ENCODE results near the gene MBLAC2. TPM values are rescaled to one million over a fixed set of nuclear protein-coding genes. Genes with fewer than 3 reads are reported as not detected.

MBLAC2 gene
- total RNA-seq, 1 donor, result 10.3 TPM

DNA sequence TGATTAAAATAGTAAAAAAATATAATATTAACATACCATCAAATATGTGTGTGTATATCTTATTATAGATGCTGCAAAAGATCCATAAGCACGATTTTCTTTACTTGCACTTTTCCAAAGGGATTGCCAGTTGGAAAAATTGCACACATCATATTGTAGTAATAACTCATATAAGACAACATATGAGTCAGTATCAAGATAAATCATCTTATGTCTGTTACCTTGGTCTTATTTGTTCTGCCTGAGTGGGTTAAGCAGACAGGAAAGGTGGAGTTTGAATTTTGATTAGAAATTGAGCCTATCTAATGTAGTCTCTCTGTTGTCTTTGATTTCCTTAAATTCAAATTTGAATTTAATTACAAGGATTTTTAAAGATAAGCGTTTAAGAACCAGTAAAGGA is 30.2 kb upstream of the MBLAC2 start:
- no peak overlapping the region for H3K4me3 ChIP-seq (ENCODE audit: low read depth, low read length)

DNA sequence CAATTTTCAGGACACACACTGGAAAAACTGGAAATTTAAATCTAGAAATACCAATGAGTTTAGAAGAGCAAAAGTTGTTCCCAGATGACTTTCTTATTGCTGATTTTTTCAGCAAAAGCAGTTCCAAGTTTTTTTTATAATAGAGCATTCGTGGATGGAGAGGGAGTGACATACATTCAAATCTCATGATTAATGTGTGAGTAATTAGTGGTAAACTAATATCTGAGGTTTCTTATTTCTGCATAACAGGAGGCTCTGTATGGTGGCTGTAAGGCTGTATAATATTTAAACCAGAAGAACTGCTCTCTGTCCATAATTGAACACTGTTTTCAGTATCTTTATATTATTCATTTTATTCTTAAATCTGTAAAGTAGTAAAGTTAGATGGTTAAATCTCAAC is 29.0 kb upstream of the MBLAC2 start:
- no peak overlapping the region for H3K4me3 ChIP-seq (ENCODE audit: low read depth, low read length)
- no peak for DNase-seq (ENCODE audit: low read depth)
- TF ChIP-seq, protein P1, sequence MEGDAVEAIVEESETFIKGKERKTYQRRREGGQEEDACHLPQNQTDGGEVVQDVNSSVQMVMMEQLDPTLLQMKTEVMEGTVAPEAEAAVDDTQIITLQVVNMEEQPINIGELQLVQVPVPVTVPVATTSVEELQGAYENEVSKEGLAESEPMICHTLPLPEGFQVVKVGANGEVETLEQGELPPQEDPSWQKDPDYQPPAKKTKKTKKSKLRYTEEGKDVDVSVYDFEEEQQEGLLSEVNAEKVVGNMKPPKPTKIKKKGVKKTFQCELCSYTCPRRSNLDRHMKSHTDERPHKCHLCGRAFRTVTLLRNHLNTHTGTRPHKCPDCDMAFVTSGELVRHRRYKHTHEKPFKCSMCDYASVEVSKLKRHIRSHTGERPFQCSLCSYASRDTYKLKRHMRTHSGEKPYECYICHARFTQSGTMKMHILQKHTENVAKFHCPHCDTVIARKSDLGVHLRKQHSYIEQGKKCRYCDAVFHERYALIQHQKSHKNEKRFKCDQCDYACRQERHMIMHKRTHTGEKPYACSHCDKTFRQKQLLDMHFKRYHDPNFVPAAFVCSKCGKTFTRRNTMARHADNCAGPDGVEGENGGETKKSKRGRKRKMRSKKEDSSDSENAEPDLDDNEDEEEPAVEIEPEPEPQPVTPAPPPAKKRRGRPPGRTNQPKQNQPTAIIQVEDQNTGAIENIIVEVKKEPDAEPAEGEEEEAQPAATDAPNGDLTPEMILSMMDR (IDR thresholded peaks at IDR 0.05; ENCODE audit: insufficient read depth, low read length), result no peak

More for the DNA sequence above, 30.2 kb upstream of the MBLAC2 start:
- TF ChIP-seq, protein P1 (IDR thresholded peaks at IDR 0.05; ENCODE audit: insufficient read depth, low read length), result no peak
- no peak for DNase-seq (ENCODE audit: low read depth)

DNA sequence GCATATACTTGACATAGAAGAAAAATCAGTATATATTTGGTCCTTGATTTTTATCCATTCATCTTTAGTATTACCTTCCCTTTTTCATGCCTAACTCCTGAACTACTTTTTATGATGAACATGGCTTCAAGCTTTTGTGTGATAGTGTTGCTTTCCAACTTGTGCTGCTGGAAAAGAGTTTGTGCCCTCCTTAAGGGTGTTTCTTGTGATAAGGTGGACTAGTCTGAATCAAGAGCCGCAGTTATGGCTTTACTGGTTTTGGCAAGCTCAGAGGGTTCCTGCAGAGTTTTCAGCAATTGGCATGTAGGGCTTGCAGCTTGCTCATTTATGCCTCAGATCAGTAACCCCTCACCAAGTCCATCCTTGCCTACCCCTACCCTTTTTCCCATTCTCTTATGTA is 20.6 kb upstream of the MBLAC2 start:
- no peak for DNase-seq (ENCODE audit: low read depth)
- no peak overlapping the region for H3K4me3 ChIP-seq (ENCODE audit: low read depth, low read length)
- TF ChIP-seq, protein P1 (IDR thresholded peaks at IDR 0.05; ENCODE audit: insufficient read depth, low read length), result no peak

DNA sequence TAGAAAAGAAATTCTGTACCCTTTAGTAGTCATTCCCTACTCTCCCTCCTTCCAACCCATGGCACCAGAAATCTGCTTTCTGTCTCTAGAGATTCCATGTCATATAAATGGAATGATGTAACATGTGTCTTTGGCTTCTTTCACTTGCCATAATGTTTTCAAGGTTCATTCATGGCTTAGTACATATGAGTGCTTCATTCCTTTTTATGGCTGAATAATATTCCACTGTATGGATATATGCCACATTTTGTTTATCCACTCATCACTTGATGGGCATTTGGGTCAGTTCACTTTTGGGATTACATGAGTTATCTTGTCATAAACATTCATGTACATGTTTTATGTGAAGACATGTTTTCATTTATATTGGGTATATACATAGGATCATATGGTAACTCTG is 19.5 kb upstream of the MBLAC2 start:
- DNase-seq (ENCODE audit: low read depth), result no peak
- TF ChIP-seq, protein P1 (IDR thresholded peaks at IDR 0.05; ENCODE audit: insufficient read depth, low read length), result no peak

DNA sequence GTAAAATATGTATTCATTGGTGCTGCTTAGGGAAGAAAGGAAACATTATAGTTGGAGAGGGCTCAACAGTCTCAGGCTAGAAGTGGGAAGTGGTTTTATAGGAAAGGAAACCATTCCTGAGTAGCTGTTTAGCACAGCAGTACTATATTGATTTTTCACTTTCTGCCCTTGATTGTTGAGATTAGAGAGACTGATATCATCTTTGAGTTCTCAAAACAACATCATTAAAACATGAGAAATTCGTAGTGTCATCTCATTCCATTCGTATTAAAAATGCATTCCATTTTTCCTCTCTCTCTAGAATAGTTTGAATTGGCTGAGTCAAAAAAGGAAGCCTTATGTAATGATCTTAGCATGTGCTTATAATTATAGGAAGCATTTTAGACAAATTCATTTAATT is 14.2 kb upstream of the MBLAC2 start:
- peak; percentile 43 for DNase-seq (ENCODE audit: low read depth)
- H3K4me3 ChIP-seq (ENCODE audit: low read depth, low read length), result no peak overlapping the region
- TF ChIP-seq, protein P1 (IDR thresholded peaks at IDR 0.05; ENCODE audit: insufficient read depth, low read length), result no peak

More for the DNA sequence above, 19.5 kb upstream of the MBLAC2 start:
- H3K4me3 ChIP-seq (ENCODE audit: low read depth, low read length), result no peak overlapping the region

DNA sequence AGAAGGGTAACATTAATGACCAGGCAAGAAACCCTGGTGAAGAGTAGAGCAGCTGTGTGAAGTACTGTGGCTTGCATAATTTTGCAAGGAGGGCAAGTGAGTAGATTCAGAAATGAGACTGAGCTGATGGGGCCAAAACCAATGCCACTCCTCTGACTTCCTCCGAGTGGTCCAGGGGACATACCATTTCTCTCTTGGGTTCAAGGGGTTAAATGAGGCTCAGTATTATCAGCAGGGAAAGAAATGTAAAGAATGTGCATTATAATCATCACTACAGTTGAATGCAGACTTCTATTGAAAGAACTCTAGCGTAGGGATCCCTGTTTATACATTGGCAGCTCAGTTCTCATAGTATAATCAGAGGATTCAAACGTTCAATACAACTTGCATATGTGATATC is 10.0 kb upstream of the MBLAC2 start:
- H3K4me3 ChIP-seq (ENCODE audit: low read depth, low read length), result no peak overlapping the region
- TF ChIP-seq, protein P1 (IDR thresholded peaks at IDR 0.05; ENCODE audit: insufficient read depth, low read length), result no peak
- DNase-seq (ENCODE audit: low read depth), result no peak

DNA sequence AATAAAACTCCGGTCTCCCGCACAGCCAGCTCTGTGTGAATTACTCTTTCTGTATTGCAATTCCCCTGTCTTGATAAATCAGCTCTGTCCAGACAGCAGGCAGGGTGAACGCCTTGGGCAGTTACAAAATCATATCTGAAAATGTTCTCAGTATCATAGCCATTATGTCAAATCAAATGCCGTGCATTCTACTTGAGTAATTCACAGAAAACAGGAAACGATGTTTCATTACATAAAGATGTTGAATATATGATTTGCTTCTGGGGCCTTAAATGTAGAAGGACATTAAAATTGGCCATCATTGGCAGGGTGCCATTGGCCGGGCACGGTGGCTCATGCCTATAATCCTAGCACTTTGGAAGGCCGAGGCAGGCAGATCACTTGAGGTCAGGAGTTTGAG is 8.6 kb upstream of the MBLAC2 start:
- no peak for DNase-seq (ENCODE audit: low read depth)
- TF ChIP-seq, protein P1 (IDR thresholded peaks at IDR 0.05; ENCODE audit: insufficient read depth, low read length), result no peak

More for the DNA sequence above, 8.6 kb upstream of the MBLAC2 start:
- no peak overlapping the region for H3K4me3 ChIP-seq (ENCODE audit: low read depth, low read length)

Data from fibroblast of the aortic adventitia (primary cell).